Stimulated activated CD8-positive, alpha-beta memory T cell treated with anti-CD3 and anti-CD28 coated beads, Interleukin-7, amount 100 ng/mL, for 48 hours (primary cell): ENCODE results near the gene CCNG2.

Experiments used
- DNase-seq, 2 donors: peaks; one replicate each; pipeline ENCODE4 v3.0.0-alpha.2; 2020; ENCODE audit warnings: low read depth in 1 of 2; ENCODE audit errors: extremely low read depth in 1 of 2

Gene CCNG2

DNA sequence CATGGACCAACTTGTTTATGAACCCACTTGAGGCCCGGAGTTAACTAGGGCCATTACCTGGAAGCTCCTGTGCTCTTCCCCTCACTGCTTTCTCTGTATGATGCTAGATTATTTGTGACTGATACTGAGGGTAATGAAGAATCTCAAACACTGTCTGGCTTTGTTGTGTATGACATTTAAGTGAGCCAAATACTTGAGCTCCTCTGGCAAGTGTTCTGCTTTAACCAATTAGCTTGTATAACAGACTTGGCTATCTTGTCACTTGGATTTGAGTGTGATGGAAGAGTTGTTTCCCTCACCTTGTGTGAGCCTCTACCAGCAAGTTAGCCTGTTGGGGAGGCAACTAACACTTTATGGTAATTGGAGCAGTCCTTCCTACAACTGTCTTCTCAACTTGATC, 42.7 kb downstream of the CCNG2 start:
- no peak for DNase-seq

DNA sequence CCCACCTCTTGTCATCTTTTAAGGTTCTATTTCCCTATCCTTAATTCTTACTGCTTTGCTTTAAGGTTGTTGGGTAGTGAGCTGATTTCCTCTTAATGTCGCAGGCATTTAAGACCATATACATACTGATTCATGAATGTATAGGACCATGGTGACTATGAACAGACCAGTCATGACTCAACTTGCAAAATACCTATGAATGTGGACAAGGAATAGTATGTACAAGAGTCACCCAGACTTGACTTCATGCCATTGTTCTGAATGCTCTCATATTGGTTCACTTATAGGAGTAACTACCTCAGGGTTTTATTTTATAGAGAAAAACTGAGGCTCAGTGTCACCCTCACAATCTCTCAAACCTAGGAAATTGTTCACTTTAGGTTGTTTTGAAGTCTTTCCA, 44.3 kb downstream of the CCNG2 start:
- no peak for DNase-seq

DNA sequence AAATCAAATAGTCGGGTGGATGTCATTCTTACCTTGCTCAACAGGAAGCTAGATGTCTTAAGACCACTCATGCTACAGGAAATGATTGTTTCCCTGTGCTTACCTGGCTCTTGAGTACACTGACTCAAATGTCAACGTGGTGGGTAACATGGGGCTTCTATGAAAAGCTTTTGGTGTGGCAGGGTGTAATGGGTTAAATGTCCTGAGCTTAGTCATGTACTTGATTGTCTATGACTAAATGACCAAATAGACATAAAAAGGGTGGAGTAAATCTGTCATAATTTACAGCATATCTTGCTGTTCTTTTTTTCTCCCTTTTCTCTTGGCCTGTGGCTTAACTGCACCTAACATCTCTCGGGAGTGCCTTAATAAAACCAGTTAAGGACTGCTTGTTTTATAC, 44.9 kb downstream of the CCNG2 start:
- no peak for DNase-seq

DNA sequence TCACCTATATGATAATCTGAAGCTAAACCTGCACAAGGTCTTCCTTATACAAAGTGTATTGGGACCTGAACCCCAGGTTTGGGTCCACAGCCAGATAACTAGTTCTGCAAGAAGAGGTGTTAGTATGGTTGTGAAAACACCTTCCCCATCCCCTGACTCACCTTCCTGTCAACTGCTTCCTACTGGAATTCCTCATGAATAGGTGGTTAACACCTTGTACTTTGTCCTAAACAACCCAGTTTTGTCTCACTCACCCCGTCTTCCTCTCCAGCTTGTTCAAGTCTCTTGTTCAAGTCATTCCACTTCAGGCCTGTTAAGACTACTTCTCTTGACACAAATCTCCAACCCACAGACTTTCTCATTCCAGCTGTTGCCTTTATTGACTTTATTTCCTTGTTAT, 45.5 kb downstream of the CCNG2 start:
- DNase-seq: no peak

DNA sequence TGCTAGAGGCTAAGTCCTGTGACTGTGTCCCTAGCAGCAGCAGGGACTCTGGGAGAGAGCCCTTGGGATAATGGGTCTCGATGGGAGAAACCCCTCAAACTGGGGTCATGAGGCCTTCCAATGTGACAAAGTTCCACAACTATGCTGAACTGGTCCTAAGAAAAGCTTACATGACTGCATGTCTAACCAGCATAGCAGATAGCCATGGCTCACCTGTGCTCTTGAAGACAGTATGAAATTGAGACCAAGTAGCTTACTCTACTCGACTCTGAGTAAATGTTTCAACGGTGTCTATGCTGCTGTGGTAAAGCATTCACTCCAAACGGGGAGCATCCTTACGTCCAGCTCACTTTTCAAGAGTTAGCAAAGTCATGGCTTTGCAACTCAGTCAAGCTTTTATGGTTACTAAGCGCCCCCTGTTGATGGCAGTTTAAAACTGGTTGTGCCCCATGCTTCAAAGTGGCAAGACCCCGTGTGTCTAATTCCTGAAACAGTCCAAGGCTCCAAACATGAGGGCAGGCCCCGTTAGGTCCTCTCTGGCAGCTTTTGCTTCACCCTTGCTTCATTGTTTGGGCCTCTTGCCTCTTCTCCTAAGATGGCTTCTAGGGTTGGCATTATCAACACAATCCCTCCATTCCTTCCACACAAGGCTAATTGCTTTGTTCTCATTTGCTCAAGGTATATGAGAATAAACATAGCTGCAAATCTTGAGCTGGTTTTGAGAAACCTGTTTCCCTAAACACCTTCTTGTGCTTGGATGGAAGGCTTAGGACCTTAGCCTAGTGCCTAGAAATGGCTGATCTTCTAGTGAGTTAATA, 46.6 kb downstream of the CCNG2 start:
- DNase-seq: peak; percentile 5 to 56

DNA sequence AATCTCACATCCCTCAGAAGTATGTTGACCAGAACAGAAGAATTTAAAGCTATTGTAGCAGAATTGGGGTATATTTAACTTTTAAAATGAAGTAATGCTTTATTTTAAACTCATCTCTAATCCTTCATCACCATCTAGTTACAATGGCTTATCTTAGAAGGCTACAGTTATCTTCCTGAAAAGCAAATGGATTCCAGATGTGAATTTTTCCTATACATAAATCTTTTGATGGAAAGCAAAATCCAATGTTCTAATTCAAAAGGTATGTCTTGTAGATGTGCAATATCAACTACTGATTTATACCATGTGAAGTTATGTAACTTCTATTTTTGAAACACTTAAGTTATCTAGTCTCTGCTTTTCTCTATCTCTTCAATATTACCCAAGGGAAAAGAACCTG, 47.6 kb downstream of the CCNG2 start:
- DNase-seq: no peak

DNA sequence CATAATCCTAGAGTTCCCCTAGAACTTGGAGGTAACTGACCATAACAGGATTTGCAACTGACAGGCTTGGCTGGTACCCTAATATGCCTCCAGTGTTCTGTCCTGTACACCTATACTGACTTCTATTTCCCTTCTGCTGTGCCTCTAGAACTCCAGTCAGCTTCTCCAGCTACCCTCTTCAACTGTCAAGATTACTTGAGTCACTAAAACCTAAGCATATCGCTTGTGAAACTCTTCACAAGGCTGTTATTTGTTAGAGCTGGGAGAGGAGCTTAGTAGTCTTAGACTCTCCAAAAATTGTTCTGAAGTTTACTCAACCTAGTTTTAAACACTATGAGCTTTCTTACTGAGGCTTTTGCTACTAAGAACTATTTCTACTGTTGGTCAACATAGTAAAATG, 52.0 kb downstream of the CCNG2 start:
- no peak for DNase-seq

DNA sequence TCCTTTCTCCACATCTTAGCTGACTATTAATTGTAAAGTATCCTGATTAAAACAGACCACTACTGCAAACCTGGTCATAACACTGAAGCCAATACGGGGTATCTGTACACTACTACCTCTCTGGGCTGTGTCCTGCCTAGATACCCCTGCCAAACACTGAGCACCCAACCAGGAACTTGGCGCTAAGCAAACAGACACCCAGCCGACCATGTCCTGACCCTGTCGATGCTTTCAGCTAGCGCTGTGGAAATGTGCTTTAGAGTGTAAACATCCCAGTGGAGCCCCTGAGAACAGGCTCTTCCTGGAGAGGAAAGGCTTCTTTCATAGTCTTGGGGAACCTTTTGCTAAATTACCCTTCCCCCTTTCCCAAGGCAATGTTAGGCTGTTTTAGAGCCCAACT, 52.9 kb downstream of the CCNG2 start:
- DNase-seq: no peak

DNA sequence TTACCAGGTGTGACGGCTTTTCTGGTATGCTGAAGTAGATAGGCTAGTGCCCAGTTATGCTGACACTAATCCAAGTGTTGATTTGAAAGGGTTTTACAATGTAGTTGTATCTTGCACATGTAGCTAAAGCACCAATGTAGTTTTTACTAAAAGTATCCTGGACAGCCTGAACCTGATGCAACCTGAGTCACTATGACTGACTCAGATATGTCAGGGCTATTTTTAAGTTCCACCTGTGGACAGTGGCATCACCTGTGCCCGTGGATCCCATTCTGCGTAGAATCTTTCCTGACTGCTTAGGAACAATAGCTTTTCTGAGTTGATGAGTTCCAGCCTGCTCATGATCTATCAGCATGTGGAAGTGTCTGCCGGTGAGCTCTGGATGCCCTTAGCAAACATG, 58.1 kb downstream of the CCNG2 start:
- DNase-seq: no peak

DNA sequence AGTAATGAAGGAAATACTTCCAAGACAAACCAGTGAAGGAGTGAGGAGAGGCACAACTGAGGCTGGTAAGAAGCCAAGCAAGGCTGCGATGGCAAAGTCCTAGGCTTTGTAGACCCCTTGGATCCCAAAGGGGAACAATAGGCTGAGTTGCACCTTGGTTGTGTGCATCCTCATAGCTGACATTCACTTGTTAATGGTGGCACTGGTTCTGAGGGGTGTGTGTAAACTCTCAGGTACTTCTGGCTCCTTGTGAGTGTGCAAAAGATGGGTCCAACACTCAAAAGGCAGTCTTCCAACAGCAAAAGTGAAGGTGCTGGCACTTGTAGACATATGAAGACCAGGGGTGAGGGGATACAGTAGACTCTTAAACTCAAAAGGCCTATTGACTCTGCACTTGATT, 60.5 kb downstream of the CCNG2 start:
- no peak for DNase-seq

DNA sequence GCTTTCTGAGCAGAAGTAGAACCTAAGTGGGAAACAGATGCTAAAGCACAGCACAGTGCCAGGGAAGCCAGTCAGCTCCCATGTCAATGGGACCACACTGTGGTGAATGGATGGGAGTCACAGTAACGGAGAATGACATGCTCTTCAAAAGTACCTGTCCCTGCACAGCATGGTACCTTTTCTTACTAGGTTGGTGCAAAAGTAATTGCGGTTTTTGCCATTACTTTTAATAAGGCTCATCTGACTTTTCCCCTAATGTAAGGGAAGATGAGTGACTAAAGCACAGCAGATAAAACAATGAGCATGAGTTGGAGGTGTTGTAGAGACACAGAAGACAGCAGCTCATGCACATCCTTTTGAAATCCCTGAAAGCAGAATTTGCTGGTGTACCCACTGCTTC, 62.3 kb downstream of the CCNG2 start:
- DNase-seq: no peak
